Trophoblast cell (in vitro differentiated cells and primary cell): ENCODE results near the gene TSPAN2.
A peak's percentile ranks its signal among the peaks of the same experiment; 100 is the strongest.

Experiments used
- DNase-seq, 2 donors: peaks; one replicate each; pipeline ENCODE4 v3.0.0-alpha.2; 2016
- H2AFZ ChIP-seq: 2 replicates; pipeline ENCODE4 v1.6.1; 2013; ENCODE audit warnings: low read length, moderate library complexity, mild to moderate bottlenecking; ENCODE audit not compliant: insufficient read depth, poor library complexity
- H2AK5ac ChIP-seq: 2 replicates; pipeline ENCODE4 v1.6.1; 2013; ENCODE audit warnings: mild to moderate bottlenecking, low read length
- H2BK120ac ChIP-seq: 2 replicates; pipeline ENCODE4 v1.6.1; 2013; ENCODE audit warnings: low read length, mild to moderate bottlenecking, moderate library complexity; ENCODE audit not compliant: insufficient read depth, poor library complexity
- H2BK12ac ChIP-seq: 2 replicates; pipeline ENCODE4 v1.6.1; 2013; ENCODE audit warnings: mild to moderate bottlenecking, low read length, moderate library complexity
- H2BK5ac ChIP-seq: 2 replicates; pipeline ENCODE4 v1.6.1; 2013; ENCODE audit warnings: low read length, low read depth, moderate library complexity, mild to moderate bottlenecking; ENCODE audit not compliant: poor library complexity
- H3K14ac ChIP-seq: 2 replicates; pipeline ENCODE4 v1.6.1; 2013; ENCODE audit warnings: mild to moderate bottlenecking, low read length
- H3K18ac ChIP-seq: 2 replicates; pipeline ENCODE4 v1.6.1; 2013; ENCODE audit warnings: mild to moderate bottlenecking, low read length
- H3K23ac ChIP-seq: 2 replicates; pipeline ENCODE4 v1.6.1; 2013; ENCODE audit warnings: low read length
- H3K27ac ChIP-seq: 2 replicates; pipeline ENCODE4 v1.5.1; 2013; ENCODE audit warnings: low read depth, mild to moderate bottlenecking, inconsistent platforms, low read length, moderate library complexity
- H3K27me3 ChIP-seq: 2 replicates; pipeline ENCODE4 v1.6.1; 2013; ENCODE audit warnings: inconsistent platforms, mild to moderate bottlenecking, low read length, moderate library complexity; ENCODE audit not compliant: insufficient read depth
- H3K36me3 ChIP-seq, 2 experiments: 1 replicate in 1 of 2; 2 replicates in 1 of 2; pipeline ENCODE4 v1.6.1; 2013; ENCODE audit warnings: low read length in 2 of 2, mild to moderate bottlenecking in 2 of 2, moderate library complexity in 1 of 2; ENCODE audit not compliant: insufficient read depth in 2 of 2, control insufficient read depth in 1 of 2
- H3K4ac ChIP-seq: 2 replicates; pipeline ENCODE4 v1.6.1; 2013; ENCODE audit warnings: low read depth, mild to moderate bottlenecking, low read length, moderate library complexity
- H3K4me1 ChIP-seq, 2 experiments: 1 replicate in 1 of 2; 2 replicates in 1 of 2; pipeline ENCODE4 v1.6.1; 2013; ENCODE audit warnings: low read length in 2 of 2, mild to moderate bottlenecking in 2 of 2, moderate library complexity in 1 of 2; ENCODE audit not compliant: insufficient read depth in 2 of 2, control insufficient read depth in 1 of 2
- H3K4me2 ChIP-seq: 2 replicates; pipeline ENCODE4 v1.6.1; 2013; ENCODE audit warnings: inconsistent platforms, mild to moderate bottlenecking, low read length, moderate library complexity
- H3K4me3 ChIP-seq: 2 replicates; pipeline ENCODE4 v1.5.1; 2013; ENCODE audit warnings: mild to moderate bottlenecking, low read depth, low read length, inconsistent platforms
- H3K79me1 ChIP-seq: one replicate; pipeline ENCODE4 v1.6.1; 2013; ENCODE audit warnings: low read length
- H3K79me2 ChIP-seq: 2 replicates; pipeline ENCODE4 v1.6.1; 2013; ENCODE audit warnings: low read length, mild to moderate bottlenecking; ENCODE audit not compliant: control insufficient read depth, insufficient read depth, poor library complexity
- H3K9ac ChIP-seq: 2 replicates; pipeline ENCODE4 v1.6.1; 2013; ENCODE audit warnings: mild to moderate bottlenecking, low read length
- H3K9me3 ChIP-seq: 2 replicates; pipeline ENCODE4 v1.6.1; 2013; ENCODE audit warnings: low read depth, mild to moderate bottlenecking, control low read depth, inconsistent platforms, low read length; ENCODE audit not compliant: insufficient read depth
- H4K12ac ChIP-seq: 2 replicates; pipeline ENCODE4 v1.6.1; 2013; ENCODE audit warnings: low read depth, mild to moderate bottlenecking, low read length, moderate library complexity
- H4K8ac ChIP-seq: 2 replicates; pipeline ENCODE4 v1.6.1; 2013; ENCODE audit warnings: low read depth, mild to moderate bottlenecking, low read length, moderate library complexity
- H4K91ac ChIP-seq: one replicate; pipeline ENCODE4 v1.6.1; 2013; ENCODE audit warnings: low read depth, mild to moderate bottlenecking, low read length, moderate library complexity
- WGBS: extraction: QIAGEN DNeasy Blood & Tissue Kit; methylation state at CpG from one replicate; pipeline ENCODE4 v1.1.7; 2013; ENCODE audit warnings: missing lambda C conversion rate; ENCODE audit not compliant: insufficient read length, insufficient coverage; ENCODE audit errors: extremely low coverage; 5-methylcytosine and 5-hydroxymethylcytosine counted together

TSPAN2 gene

GRCh38 chr1:115006191-115006590 lies 83.1 kb downstream of the TSPAN2 start:
- H3K9me3 ChIP-seq, result no peaks in the 10 kb centered on the region
- H3K4me2 ChIP-seq, result no peak overlapping the region
- H4K8ac ChIP-seq, result no peak overlapping the region
- DNase-seq, result peak; percentile 0 to 5
- no peak overlapping the region for H4K91ac ChIP-seq
- H3K18ac ChIP-seq, result no peak overlapping the region
- no peak overlapping the region for H2BK120ac ChIP-seq
- H3K27me3 ChIP-seq, result no peaks in the 10 kb centered on the region
- no peak overlapping the region for H3K27ac ChIP-seq
- no peak overlapping the region for H2AK5ac ChIP-seq
- H2AFZ ChIP-seq, result no peak overlapping the region
- no peaks in the 10 kb centered on the region for H3K79me2 ChIP-seq
- H3K23ac ChIP-seq, result no peak overlapping the region
- no peak overlapping the region for H3K9ac ChIP-seq
- no peak overlapping the region for H3K14ac ChIP-seq
- H3K4me1 ChIP-seq, result no peaks in the 10 kb centered on the region
- H2BK5ac ChIP-seq, result no peak overlapping the region
- no peaks in the 10 kb centered on the region for H3K79me1 ChIP-seq
- no peak overlapping the region for H4K12ac ChIP-seq
- no peak overlapping the region for H3K4me3 ChIP-seq
- no peak overlapping the region for H2BK12ac ChIP-seq
- no peak overlapping the region for H3K4ac ChIP-seq
- no peaks in the 10 kb centered on the region for H3K36me3 ChIP-seq
- no CpG with 5 or more reads among the region's 2 CpGs for WGBS
